Raji (cell line): ENCODE results near the gene EPC2.

Source experiments
- POLR2A ChIP-seq: IDR thresholded peaks from 2 replicates; pipeline ENCODE4 v1.6.1; 2011; ENCODE audit warnings: low read depth, low read length, control low read depth; ENCODE audit not compliant: insufficient read depth

EPC2 gene

DNA sequence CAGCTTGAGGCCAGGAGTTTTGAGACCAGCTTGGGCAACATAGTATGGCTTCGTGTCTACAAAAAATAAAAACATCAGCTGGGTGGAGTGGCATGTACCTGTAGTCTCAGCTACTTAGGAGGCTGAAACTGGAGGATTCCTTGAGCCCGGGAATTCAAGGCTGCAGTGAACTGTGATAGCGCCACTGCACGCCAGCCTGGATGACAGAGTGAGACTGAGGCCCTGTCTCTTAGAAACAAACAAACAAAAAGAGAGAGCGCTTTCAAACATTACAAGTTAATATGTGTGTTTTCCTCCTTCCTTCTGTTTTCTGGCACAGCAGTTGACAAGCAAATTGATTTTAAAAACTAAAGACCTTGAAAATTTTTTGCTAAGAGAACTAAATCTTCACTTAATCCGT is 9.9 kb downstream of the EPC2 start:
- no peak for TF ChIP-seq POLR2A

DNA sequence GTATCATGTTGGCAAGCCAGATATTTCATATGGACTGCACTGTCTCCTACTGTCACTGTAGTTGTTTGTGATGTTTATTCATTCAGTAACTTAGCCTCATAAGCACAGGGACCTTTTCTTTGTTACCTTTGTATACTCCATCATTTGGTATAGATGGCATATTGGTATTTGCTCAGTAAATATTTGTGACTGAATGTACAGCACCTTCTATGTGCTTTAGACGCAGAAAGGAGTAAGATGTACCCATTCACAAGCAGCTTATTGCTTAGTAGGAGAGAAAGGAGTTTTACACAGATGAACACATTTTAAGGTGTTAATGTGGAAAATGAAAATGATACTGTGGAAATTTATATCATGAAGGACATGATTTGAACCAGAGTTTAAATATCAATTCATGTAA is 12.0 kb downstream of the EPC2 start:
- TF ChIP-seq POLR2A = no peak

DNA sequence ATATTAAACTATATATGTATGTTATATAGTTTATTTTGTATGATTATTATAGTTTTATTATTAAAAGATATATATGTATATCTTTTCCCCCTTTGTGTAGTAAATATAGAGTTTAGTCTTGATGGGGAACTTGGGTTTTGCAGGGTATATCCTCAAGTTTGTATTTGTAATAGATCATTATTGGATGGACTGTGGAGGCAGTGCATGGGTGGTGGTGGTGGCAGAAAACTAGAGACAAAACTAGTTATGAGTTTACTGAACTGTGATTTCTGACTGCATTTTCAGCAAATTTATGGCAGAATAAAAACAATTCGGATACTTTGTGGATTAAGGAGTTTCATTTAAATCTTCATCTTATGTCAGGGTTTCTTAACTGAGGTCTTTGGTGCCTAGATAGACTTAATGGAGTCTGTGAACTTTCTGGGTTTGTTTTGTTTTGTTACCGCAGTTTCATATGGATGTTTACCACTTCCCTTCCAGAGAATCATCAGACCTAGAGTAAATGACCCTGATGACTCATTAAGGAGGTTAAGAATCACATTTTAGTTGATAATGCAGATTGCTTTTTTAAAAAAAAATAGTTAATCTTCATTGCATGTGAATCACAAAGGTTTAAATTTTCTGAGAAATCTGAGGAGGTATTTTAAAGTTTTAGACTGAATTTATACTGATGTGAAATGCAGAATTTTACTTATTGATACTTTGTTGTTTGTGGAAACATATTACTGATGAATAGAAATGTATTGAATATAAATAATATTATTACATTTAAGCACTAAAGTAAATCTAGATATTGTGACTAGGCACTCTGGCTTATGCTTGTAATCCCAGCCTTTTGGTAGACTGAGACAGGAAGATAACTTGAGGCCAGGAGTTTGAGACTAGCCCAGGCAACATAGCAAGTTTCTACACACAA is 14.5 kb downstream of the EPC2 start:
- no peak for TF ChIP-seq POLR2A

DNA sequence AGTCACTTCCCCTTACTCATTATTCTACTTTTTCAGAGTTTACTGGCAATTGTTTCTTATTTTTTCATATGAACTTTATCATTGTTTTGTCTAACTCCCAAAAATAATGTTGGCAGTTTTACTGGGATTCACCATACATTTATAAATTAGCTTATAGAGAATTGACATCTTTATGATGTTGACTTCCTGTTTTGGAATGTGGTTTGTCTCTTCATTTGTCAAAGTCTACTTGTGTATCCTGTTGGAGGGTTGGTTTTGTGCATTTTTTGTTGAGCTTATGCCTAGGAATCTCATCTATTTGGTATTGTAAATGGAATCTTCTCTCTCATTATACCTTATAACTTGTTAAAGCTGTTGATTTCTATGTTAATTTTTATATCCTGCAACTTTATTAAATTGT is 16.4 kb downstream of the EPC2 start:
- TF ChIP-seq POLR2A = no peak

DNA sequence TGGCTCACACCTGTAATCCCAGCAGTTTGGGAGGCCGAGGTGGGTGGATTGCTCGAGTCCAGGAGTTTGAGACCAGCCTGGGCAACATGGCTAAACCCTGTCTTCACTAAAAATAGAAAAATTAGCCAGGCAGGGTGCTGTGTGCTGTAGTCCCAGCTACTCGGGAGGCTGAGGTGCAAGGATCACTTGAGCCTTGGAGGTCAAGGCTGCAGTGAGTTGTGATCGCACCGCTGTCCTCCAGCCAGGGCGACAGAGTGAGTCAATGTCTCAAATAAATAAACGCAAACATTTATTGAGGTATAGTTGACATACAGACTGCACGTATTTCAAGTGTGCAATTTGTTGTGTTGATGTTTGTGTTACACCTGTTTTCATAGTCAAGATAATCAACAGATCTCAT is 19.7 kb downstream of the EPC2 start:
- TF ChIP-seq POLR2A = no peak

DNA sequence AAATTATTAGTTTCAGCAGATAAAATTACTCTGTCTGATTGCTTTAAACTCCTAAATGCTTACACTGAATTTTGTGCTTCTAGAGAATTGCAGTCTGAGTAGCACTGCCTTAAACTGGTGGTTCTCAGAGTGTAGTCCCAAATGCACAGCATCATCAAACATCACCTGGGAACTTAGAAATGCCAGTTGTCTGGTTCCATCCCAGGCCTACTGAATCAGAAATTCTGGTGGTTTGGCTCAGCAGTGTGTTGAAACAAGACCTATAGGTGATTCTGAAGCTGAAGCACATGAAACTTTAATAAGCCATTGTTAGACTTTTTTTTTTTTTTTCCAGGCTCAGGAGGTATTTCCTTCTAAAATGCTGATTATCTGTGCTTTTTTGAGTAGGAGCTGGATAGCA is 22.0 kb downstream of the EPC2 start:
- TF ChIP-seq POLR2A = no peak

DNA sequence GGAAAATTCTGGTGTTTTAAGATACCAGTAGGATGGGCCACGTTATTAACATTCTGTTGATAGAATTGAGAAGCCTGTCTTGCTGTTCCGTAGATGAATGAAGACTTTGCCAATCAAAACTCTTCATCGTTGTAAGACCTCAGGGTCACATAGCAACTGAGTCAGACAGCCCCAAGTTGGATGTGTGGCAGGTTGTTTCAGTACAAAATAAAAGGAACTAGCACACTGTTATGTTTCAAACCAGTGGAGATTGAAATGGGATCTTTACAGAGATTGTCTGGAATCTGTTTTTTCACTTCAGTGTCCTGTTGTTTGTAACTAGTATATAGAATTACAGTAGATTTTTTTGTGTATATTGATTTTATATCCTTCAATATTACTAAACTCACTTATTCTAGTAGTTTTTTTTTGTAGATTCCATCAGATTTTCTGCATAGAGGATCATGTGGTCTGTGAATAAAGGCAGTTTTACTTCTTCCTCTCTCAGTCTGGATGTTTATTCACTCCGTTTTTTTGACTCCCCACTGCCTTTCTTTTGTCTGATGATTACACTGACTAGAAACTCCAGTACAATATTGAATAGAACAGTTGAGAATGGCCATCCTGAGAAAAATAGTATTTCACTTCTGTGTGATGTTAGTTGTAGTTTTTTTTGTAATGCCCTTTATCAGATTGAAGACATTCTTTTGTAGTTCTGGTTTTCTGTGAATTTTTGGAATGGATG is 22.7 kb downstream of the EPC2 start:
- no peak for TF ChIP-seq POLR2A

DNA sequence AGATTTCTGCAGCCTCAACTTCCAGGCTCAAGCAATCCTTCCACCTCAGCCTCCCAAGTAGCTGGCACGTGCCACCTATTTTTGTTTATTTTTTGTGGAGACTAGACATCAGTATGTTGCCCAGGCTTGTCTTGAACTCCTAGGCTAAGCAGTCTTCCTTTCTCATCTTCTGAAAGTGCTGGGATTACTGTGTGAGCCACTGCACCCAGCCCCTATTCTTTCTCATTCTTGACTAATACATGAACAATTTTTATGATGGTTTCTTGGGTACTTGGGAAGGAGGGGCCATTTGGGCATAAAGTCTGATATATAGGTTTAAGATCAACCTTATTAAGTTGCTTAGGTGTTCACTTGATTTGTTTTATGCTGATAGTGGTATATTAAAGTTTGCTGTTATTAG is 26.2 kb downstream of the EPC2 start:
- no peak for TF ChIP-seq POLR2A

DNA sequence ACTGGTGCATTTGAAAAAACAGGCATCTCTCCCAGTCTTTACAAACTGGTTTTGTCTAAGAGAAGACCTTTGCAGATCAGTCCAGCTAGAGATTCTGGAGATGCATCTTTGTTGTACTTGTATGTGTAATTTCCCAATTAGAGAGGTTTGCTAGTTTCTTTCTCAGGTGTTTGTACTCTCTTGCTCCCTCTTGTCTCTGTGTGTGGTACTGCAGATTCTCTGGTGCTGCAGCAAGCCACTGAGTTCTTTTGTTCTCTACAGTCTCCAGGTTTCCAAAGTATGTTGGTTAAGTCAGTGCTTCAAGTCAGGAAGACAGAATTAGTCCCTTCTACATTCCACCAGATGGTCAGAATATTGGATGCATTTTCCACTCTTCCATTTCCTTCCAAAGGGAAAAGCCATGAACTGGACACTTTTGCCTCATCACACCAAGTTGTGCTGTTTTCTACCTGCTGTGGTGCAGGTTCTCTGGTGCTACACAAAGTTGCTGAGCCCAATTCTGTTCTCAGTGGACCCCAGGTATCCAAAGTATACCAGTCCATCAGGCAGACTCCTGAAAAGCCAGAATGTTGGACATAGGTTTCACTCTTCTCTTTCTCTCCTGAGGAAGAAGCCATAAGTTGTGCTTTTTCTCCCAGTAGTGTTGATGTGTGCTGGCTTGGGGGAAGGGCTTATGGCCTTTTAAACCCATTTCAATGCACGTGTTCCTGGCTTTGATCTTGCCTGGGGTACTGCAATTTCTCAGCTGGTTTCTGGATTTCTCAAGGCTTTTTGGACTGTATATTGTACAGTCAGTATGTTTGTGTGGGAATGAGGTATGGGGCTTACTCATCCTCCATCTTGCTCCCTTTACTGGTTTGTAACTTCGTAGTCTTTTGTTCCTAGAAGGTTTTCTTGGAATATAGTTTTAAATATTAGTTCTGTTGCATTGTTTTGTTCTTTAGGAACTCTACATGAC is 29.8 kb downstream of the EPC2 start:
- TF ChIP-seq POLR2A = no peak

DNA sequence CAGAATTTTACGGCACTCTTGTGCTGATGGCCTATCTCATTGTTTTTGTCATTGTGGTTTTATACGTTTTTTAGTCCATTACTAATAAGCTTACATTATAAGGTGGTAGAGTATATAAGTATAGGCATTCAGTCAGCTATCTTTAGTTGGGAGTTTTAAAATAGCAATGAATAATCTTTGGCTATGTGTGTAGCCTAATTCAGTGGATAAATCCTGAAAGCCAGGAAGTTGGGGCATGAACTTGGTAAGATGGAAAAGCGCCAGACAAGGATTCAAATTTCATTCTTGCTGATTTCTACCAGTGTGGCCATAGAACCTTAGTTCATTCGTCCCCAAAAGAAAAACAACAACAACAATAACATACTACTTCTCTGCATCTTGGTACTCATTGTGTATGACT is 31.2 kb downstream of the EPC2 start:
- TF ChIP-seq POLR2A = no peak

DNA sequence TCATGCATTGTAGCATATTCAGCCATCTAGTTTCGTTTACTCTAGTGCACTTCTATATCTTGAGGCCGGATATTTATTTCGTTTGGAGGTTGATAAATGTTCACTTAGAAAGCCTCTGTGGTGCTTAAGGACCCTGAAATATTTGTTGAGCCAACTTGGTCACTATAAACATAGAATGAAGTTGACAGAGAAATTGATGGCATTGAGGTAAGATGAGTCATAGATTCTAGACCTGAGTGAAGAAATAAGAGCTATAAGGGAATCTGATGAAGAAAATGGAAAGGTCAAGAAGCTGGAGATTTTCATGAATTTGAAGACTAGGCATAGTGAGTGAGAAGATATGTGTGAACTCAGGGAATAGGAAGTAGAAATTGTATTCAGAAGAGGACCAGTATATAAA is 35.9 kb downstream of the EPC2 start:
- no peak for TF ChIP-seq POLR2A

DNA sequence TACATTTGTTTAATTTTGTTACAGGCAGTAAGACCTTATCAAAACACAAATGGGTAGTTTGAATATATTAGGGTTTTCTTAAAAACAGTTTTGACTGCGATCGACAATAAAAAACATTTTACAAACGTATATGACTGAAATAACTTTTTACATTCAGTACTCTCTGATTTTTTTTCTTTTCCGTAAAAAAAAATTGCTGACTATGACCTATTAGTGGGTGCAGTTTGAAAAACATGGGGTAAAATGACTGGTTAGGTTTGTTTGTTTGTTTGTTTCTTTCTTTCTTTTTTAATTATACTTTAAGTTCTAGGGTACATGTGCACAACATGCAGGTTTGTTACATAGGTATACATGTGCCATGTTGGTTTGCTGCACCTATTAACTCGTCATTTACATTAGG is 36.9 kb downstream of the EPC2 start:
- TF ChIP-seq POLR2A = no peak

DNA sequence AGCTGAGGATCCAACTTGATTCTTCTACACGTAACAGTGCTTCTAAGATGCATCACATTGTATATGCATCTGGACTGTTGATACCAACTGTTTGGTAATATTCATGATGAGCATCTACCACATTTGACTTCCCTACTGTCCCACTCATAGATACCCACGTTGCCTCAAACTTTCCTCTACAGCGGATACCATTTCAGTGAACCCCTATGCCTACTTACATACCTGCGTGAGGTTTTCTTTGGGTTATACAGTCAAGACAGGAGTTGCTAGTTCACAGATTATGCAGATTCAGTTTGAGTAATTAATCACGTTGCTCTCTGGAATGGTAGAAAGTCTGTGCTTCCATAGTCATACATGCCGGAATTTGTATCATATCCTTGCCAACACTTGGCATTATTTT is 40.0 kb downstream of the EPC2 start:
- no peak for TF ChIP-seq POLR2A

DNA sequence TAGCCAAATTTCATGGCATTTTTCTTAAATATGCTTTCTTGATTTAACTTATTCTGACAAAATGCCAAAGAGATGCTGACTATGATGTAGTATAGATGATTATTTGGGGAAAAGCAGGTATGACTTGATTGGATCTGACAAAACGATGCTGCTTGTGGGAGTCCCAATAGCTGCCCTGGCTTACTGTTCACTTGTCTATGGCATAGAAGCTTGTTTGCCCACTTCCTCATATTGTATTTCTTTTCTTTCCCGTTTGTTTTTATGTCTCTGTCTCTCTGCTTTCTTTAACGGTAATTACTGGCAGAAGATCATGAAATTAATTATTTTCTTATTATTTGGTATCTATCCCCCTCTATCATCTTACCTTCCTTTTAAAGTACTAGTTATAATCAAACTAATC is 43.0 kb downstream of the EPC2 start:
- TF ChIP-seq POLR2A = no peak

DNA sequence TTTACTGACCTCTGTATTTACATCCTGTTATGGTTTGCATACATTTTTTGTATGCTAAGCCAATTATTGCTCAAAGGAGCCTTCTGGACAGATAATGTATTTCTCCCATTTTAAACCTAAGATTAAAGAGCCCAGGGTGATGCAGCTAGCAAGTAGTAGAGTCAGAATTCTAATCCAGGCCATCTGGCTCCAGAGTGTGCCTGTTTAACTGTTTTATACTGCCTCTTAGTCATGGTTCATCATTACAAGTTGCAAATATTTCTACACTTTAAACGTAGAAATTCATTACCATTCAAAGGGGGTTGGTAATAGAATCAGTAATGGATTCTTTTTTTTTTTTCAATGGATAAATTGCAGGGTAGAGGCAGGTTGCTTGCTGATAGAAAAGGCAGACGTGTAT is 52.4 kb downstream of the EPC2 start:
- TF ChIP-seq POLR2A = no peak
